Osteoblast (primary cell): ENCODE data around the gene EIF4G3. TPM values are rescaled to one million over a fixed set of nuclear protein-coding genes. Genes with fewer than 3 reads are reported as not detected.

ENCODE experiments used
- DNase-seq: peaks from one replicate; pipeline ENCODE4 v3.0.0; 2011; ENCODE audit warnings: low spot score, mixed read lengths; ENCODE audit not compliant: insufficient read length; ENCODE audit errors: missing footprints
- H2AFZ ChIP-seq: 2 replicates; pipeline ENCODE4 v1.6.0; 2011; ENCODE audit warnings: mild to moderate bottlenecking, low read length
- H3K27ac ChIP-seq: 2 replicates; pipeline ENCODE4 v1.5.1; 2011; ENCODE audit warnings: mild to moderate bottlenecking, low read depth, low read length, moderate library complexity
- H3K27me3 ChIP-seq: 2 replicates; pipeline ENCODE4 v1.6.0; 2012; ENCODE audit warnings: mild to moderate bottlenecking, control low read depth, inconsistent platforms, low read length, moderate library complexity; ENCODE audit not compliant: insufficient read depth
- H3K36me3 ChIP-seq: 2 replicates; pipeline ENCODE4 v1.5.1; 2011; ENCODE audit warnings: mild to moderate bottlenecking, low read length, control low read depth, moderate library complexity; ENCODE audit not compliant: insufficient read depth
- H3K4me1 ChIP-seq: 2 replicates; pipeline ENCODE4 v1.5.1; 2011; ENCODE audit warnings: mild to moderate bottlenecking, low read length, control low read depth, moderate library complexity; ENCODE audit not compliant: insufficient read depth
- H3K4me2 ChIP-seq: 2 replicates; pipeline ENCODE4 v1.6.0; 2011; ENCODE audit warnings: mild to moderate bottlenecking, low read length; ENCODE audit not compliant: insufficient read depth
- H3K4me3 ChIP-seq: fragments of 200-600 bp; sonication (generic); 3 replicates; pipeline ENCODE4 v1.5.1; 2012; ENCODE audit warnings: mild to moderate bottlenecking, low read length, inconsistent platforms; ENCODE audit not compliant: insufficient read depth
- H3K79me2 ChIP-seq: 2 replicates; pipeline ENCODE4 v1.6.0; 2012; ENCODE audit warnings: mild to moderate bottlenecking, low read length, control low read depth, inconsistent platforms; ENCODE audit not compliant: insufficient read depth
- H3K9me3 ChIP-seq: 2 replicates; pipeline ENCODE4 v1.5.1; 2011; ENCODE audit warnings: low read depth, low read length, control low read depth
- H4K20me1 ChIP-seq: 2 replicates; pipeline ENCODE4 v1.6.0; 2012; ENCODE audit warnings: mild to moderate bottlenecking, low read length, control low read depth; ENCODE audit not compliant: insufficient read depth
- CTCF ChIP-seq: IDR thresholded peaks from 2 replicates; pipeline ENCODE4 v1.5.1; 2011; ENCODE audit warnings: mild to moderate bottlenecking, low read depth, low read length, moderate library complexity; ENCODE audit errors: extremely low read depth
- total RNA-seq: library from RNA; depleted of rRNA; stranded (reverse); fragments of >200 nt; gene quantifications from 2 replicates; pipeline ENCODE4 v1.2.3, GENCODE V29; 2012

Gene EIF4G3
- total RNA-seq, 1 donor, result 55.0 TPM

DNA sequence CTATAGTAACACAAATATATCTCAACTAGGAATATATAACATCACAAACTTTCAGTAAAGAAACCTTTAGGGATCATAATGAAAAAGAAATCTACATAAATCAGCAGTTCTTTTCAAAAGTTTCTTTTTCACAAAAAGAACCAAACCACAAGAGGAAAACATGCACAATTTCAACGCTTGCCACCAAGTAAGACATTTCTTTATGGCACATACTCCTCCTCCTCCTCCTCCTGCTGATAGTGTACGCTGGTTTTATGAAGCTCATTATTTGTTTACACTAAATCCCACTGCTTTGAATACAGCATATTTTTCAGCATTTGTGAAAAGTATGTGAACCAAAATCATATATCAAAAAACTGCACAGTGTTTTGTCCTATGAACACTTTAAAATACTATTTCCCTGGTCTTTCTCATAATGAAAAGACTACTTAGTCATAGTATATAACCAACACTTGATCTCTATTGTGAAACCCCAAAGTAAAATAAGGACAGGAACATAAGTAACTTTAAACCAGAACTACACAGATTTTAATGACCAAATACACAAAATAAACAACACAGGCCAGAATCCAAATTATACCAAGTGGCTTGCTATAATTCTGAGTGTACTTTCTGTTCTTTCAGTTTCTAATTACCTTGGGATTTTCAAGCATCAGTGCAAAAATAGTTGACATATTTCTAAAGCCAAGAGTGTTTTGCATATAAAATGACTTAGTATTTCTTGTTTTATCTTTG, 184.2 kb downstream of the EIF4G3 start:
- Histone ChIP-seq H3K4me1 (peaks cover 7% of the 10 kb centered on the region), H3K27me3 (no peaks in the 10 kb centered on the region), H3K4me2 (peak overlapping the region; percentile 19), H3K27ac (no peak overlapping the region), H2AFZ (no peak overlapping the region), H3K36me3 (no peaks in the 10 kb centered on the region), H4K20me1 (peaks cover 4% of the 10 kb centered on the region), H3K4me3 (no peak overlapping the region), H3K79me2 (peaks cover 16% of the 10 kb centered on the region), H3K9me3 (no peaks in the 10 kb centered on the region)
- DNase-seq, result peak; percentile 45
- TF ChIP-seq CTCF, result no peak

DNA sequence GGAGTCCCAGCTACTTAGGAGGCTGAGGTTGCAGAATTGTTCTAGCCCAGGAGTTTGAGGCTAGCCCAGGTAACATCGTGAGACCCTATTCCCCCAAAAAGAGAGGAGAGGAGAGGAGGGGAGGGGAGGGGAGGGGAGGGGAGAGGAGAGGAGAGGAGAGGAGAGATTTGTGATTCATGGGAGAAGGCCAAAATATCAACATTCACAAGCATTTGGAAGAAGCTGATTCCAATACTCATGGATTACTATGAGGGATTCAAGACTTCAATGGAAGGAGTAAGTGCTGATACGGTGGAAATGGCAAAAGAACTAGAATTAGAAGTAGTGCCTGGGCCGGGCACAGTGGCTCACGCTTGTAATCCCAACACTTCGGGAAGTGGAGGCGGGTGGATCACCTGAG, 187.8 kb downstream of the EIF4G3 start:
- Histone ChIP-seq H3K4me1 (peaks cover 7% of the 10 kb centered on the region), H3K79me2 (peaks cover 31% of the 10 kb centered on the region), H3K36me3 (no peaks in the 10 kb centered on the region), H3K9me3 (no peaks in the 10 kb centered on the region), H2AFZ (no peak overlapping the region), H4K20me1 (peaks cover 10% of the 10 kb centered on the region), H3K27me3 (no peaks in the 10 kb centered on the region), H3K27ac (no peak overlapping the region), H3K4me3 (no peak overlapping the region), H3K4me2 (no peak overlapping the region)
- TF ChIP-seq CTCF, result no peak
- DNase-seq, result no peak

GRCh38 chr1:20987831-20988825, 188.6 kb downstream of the EIF4G3 start:
- H3K36me3 ChIP-seq, result no peaks in the 10 kb centered on the region
- H3K4me2 ChIP-seq, result no peak overlapping the region
- H3K4me1 ChIP-seq, result peaks cover 6% of the 10 kb centered on the region
- H3K27ac ChIP-seq, result no peak overlapping the region
- H3K9me3 ChIP-seq, result no peaks in the 10 kb centered on the region
- DNase-seq, result no peak
- no peak for TF ChIP-seq CTCF
- H3K4me3 ChIP-seq, result no peak overlapping the region
- H3K27me3 ChIP-seq, result no peaks in the 10 kb centered on the region
- no peak overlapping the region for H2AFZ ChIP-seq
- H4K20me1 ChIP-seq, result peaks cover 11% of the 10 kb centered on the region
- H3K79me2 ChIP-seq, result peaks cover 31% of the 10 kb centered on the region
